ENCODE data around the gene CDK5RAP2. TPM values are rescaled to one million over a fixed set of nuclear protein-coding genes. Genes with fewer than 3 reads are reported as not detected.

The CDK5RAP2 gene
- total RNA-seq, 1 donor from 2014 or later, result 27.4 TPM

- DNase-seq (ENCODE audit: low spot score) (no peak), ATAC-seq (no peak)
These were observed 13.4 kb upstream of the CDK5RAP2 start for GRCh38 chr9:120593250-120593954.

GRCh38 chr9:120592210-120592609, 12.2 kb upstream of the CDK5RAP2 start:
- DNase-seq (ENCODE audit: low spot score) (no peak), ATAC-seq (no peak)

GRCh38 chr9:120587328-120587727, 7.4 kb upstream of the CDK5RAP2 start:
- DNase-seq (ENCODE audit: low spot score), result no peak
- no peak for ATAC-seq

GRCh38 chr9:120583958-120584369, 4.0 kb upstream of the CDK5RAP2 start:
- ATAC-seq (no peak), DNase-seq (ENCODE audit: low spot score) (no peak)

- ATAC-seq, result peak; percentile 1
- DNase-seq (ENCODE audit: low spot score), result no peak
These were observed 572 bp downstream of the CDK5RAP2 start for GRCh38 chr9:120579139-120580050.

GRCh38 chr9:120574473-120574872, 5.5 kb downstream of the CDK5RAP2 start:
- ATAC-seq (peak; percentile 20), DNase-seq (ENCODE audit: low spot score) (no peak)

- DNase-seq (ENCODE audit: low spot score) (no peak), ATAC-seq (no peak)
These were observed 7.5 kb downstream of the CDK5RAP2 start for GRCh38 chr9:120572472-120572871.

GRCh38 chr9:120571443-120572257, 8.3 kb downstream of the CDK5RAP2 start:
- peak; percentile 94 for DNase-seq (ENCODE audit: low spot score)
- ATAC-seq, result peak; percentile 81

- DNase-seq (ENCODE audit: low spot score) (no peak), ATAC-seq (no peak)
These were observed 9.7 kb downstream of the CDK5RAP2 start for GRCh38 chr9:120570296-120570695.

- DNase-seq (ENCODE audit: low spot score), result no peak
These were observed 10.4 kb downstream of the CDK5RAP2 start for GRCh38 chr9:120569556-120569955.

GRCh38 chr9:120568816-120569215, 11.2 kb downstream of the CDK5RAP2 start:
- ATAC-seq (no peak), DNase-seq (ENCODE audit: low spot score) (no peak)

More at GRCh38 chr9:120569556-120569955, 10.4 kb downstream of the CDK5RAP2 start:
- no peak for ATAC-seq

- DNase-seq (ENCODE audit: low spot score) (no peak), ATAC-seq (no peak)
These were observed 12.1 kb downstream of the CDK5RAP2 start for GRCh38 chr9:120567874-120568273.

- ATAC-seq, result no peak
- no peak for DNase-seq (ENCODE audit: low spot score)
These were observed 12.9 kb downstream of the CDK5RAP2 start for GRCh38 chr9:120567081-120567480.

- no peak for ATAC-seq
These were observed 15.4 kb downstream of the CDK5RAP2 start for GRCh38 chr9:120564589-120564988.

GRCh38 chr9:120562861-120563443, 17.0 kb downstream of the CDK5RAP2 start:
- no peak for DNase-seq (ENCODE audit: low spot score)
- peak; percentile 55 for ATAC-seq

More at GRCh38 chr9:120564589-120564988, 15.4 kb downstream of the CDK5RAP2 start:
- DNase-seq (ENCODE audit: low spot score), result no peak

GRCh38 chr9:120561709-120562108, 18.3 kb downstream of the CDK5RAP2 start:
- ATAC-seq, result no peak
- DNase-seq (ENCODE audit: low spot score), result no peak

GRCh38 chr9:120559546-120559945, 20.4 kb downstream of the CDK5RAP2 start:
- DNase-seq (ENCODE audit: low spot score) (no peak), ATAC-seq (no peak)

- DNase-seq (ENCODE audit: low spot score) (no peak), ATAC-seq (no peak)
These were observed 21.5 kb downstream of the CDK5RAP2 start for GRCh38 chr9:120558454-120558853.

GRCh38 chr9:120557205-120557604, 22.8 kb downstream of the CDK5RAP2 start:
- ATAC-seq, result peak; percentile 93
- no peak for DNase-seq (ENCODE audit: low spot score)

- ATAC-seq, result no peak
- no peak for DNase-seq (ENCODE audit: low spot score)
These were observed 23.2 kb downstream of the CDK5RAP2 start for GRCh38 chr9:120556775-120557174.

GRCh38 chr9:120555839-120556238, 24.1 kb downstream of the CDK5RAP2 start:
- ATAC-seq, result no peak
- no peak for DNase-seq (ENCODE audit: low spot score)
